H1 (cell line): ENCODE results near the gene LMOD2. TPM values are rescaled to one million over a fixed set of nuclear protein-coding genes. Genes with fewer than 3 reads are reported as not detected.
A peak's percentile ranks its signal among the peaks of the same experiment; 100 is the strongest.

Source experiments
- CTCF ChIA-PET: fragments of 300-600 bp; sonication (Branson Sonifier 250); formaldehyde crosslinking; loops from one replicate; lab custom pipeline; 2021; ENCODE audit not compliant: partially characterized antibody; lab: Charles Lee
- POLR2A ChIA-PET: fragments of 300-600 bp; sonication (Branson Sonifier 250); formaldehyde crosslinking; loops from one replicate; lab custom pipeline; 2021; ENCODE audit warnings: inconsistent platforms; ENCODE audit not compliant: partially characterized antibody; lab: Charles Lee
- DNase-seq, 2 experiments: peaks; one replicate each; pipeline versions ENCODE4 v3.0.0 to v3.0.0-alpha.2; 2010 to 2022; ENCODE audit warnings: low spot score in 2 of 2, low read depth in 1 of 2, mixed read lengths in 1 of 2
- FAIRE-seq: peaks from 2 replicates; lab custom pipeline; 2011; peaks lifted over from hg19 to GRCh38; lab: Jason Lieb, UNC
- H2AFZ ChIP-seq: 2 replicates; pipeline ENCODE4 v1.8.1; 2012; ENCODE audit warnings: low read length, inconsistent platforms
- H2AK5ac ChIP-seq: 2 replicates; pipeline ENCODE4 v1.6.1; 2013; ENCODE audit warnings: low read depth, low read length
- H2BK120ac ChIP-seq: replicated peaks from 2 replicates; pipeline ENCODE3; 2013; ENCODE audit warnings: low read depth, low read length, inconsistent platforms
- H2BK12ac ChIP-seq: 2 replicates; pipeline ENCODE4 v1.6.1; 2013; ENCODE audit warnings: low read depth, low read length
- H2BK15ac ChIP-seq: 2 replicates; pipeline ENCODE4 v1.6.1; 2013; ENCODE audit warnings: low read length
- H2BK20ac ChIP-seq: 2 replicates; pipeline ENCODE4 v1.6.1; 2013; ENCODE audit warnings: low read length
- H2BK5ac ChIP-seq: 2 replicates; pipeline ENCODE4 v1.6.1; 2013; ENCODE audit warnings: low read depth, low read length
- H3K14ac ChIP-seq: 2 replicates; pipeline ENCODE4 v1.6.1; 2013; ENCODE audit warnings: inconsistent platforms; ENCODE audit not compliant: insufficient read length
- H3K18ac ChIP-seq: 2 replicates; pipeline ENCODE4 v1.6.1; 2013; ENCODE audit warnings: low read length; ENCODE audit errors: extremely low read depth
- H3K23ac ChIP-seq: 2 replicates; pipeline ENCODE4 v1.6.1; 2013; ENCODE audit warnings: inconsistent platforms; ENCODE audit not compliant: insufficient read length
- H3K23me2 ChIP-seq: 2 replicates; pipeline ENCODE4 v1.6.1; 2013; ENCODE audit warnings: low read depth, low read length
- H3K27ac ChIP-seq: 2 replicates; pipeline ENCODE4 v1.6.1; 2011; ENCODE audit warnings: low read depth, low read length, inconsistent platforms
- H3K27me3 ChIP-seq, 4 experiments: replicated peaks in 1 of 4; 1 replicate in 1 of 4; 2 replicates in 3 of 4; pipeline versions ENCODE4 v1.6.1 to v1.8.1; 2011 to 2013; ENCODE audit warnings: low read length in 3 of 4, mild to moderate bottlenecking in 3 of 4, inconsistent platforms in 2 of 4, mixed read lengths in 2 of 4, moderate library complexity in 1 of 4; ENCODE audit not compliant: control insufficient read depth in 3 of 4, insufficient read depth in 3 of 4; ENCODE audit errors: extremely low read depth in 1 of 4
- H3K36me3 ChIP-seq, 4 experiments: 2 replicates each; pipeline versions ENCODE4 v1.6.1 to v1.8.1; 2011 to 2013; ENCODE audit warnings: mild to moderate bottlenecking in 4 of 4, low read length in 3 of 4, moderate library complexity in 2 of 4, control low read depth in 1 of 4, inconsistent platforms in 1 of 4; ENCODE audit not compliant: insufficient read depth in 4 of 4, control insufficient read depth in 2 of 4
- H3K4ac ChIP-seq: replicated peaks from 2 replicates; pipeline ENCODE3; 2013; ENCODE audit warnings: low read length, low read depth, mixed read lengths, inconsistent platforms; ENCODE audit not compliant: insufficient read length
- H3K4me1 ChIP-seq, 4 experiments: replicated peaks in 1 of 4; 1 replicate in 1 of 4; 2 replicates in 3 of 4; pipeline versions ENCODE4 v1.6.1 to v1.8.1; 2011 to 2013; ENCODE audit warnings: low read length in 3 of 4, inconsistent platforms in 2 of 4, mixed read lengths in 1 of 4; ENCODE audit not compliant: insufficient read depth in 4 of 4, control insufficient read depth in 3 of 4
- H3K4me2 ChIP-seq, 2 experiments: 2 replicates each; pipeline versions ENCODE4 v1.6.1 to v1.8.1; 2011 to 2013; ENCODE audit warnings: low read depth in 2 of 2, low read length in 2 of 2, control low read depth in 1 of 2, inconsistent platforms in 1 of 2, mild to moderate bottlenecking in 1 of 2; ENCODE audit not compliant: insufficient read depth in 1 of 2
- H3K4me3 ChIP-seq, 4 experiments: fragments of 200-600, 300-600 bp in 1 of 4; sonication (generic), shearing (Covaris generic), sonication (Bioruptor Twin) in 1 of 4; 2 replicates each; pipeline versions ENCODE4 v1.5.1 to v1.8.1; 2011 to 2016; ENCODE audit warnings: low read length in 4 of 4, low read depth in 3 of 4, control low read depth in 2 of 4, inconsistent platforms in 2 of 4, mild to moderate bottlenecking in 2 of 4, mixed read lengths in 1 of 4, moderate library complexity in 1 of 4; ENCODE audit not compliant: insufficient read depth in 2 of 4; ENCODE audit errors: extremely low read depth in 1 of 4
- H3K56ac ChIP-seq: replicated peaks from 2 replicates; pipeline ENCODE3; 2013; ENCODE audit warnings: low read depth, mild to moderate bottlenecking, mixed read lengths, low read length, inconsistent platforms; ENCODE audit not compliant: insufficient read length
- H3K79me1 ChIP-seq: 2 replicates; pipeline ENCODE4 v1.6.1; 2013; ENCODE audit warnings: low read depth, low read length, control low read depth
- H3K79me2 ChIP-seq, 2 experiments: 2 replicates each; pipeline versions ENCODE4 v1.6.1 to v1.8.1; 2012 to 2013; ENCODE audit warnings: low read length in 2 of 2, mild to moderate bottlenecking in 2 of 2, inconsistent platforms in 1 of 2; ENCODE audit not compliant: insufficient read depth in 2 of 2, control insufficient read depth in 1 of 2
- H3K9ac ChIP-seq, 4 experiments: replicated peaks in 1 of 4; 1 replicate in 1 of 4; 2 replicates in 3 of 4; pipeline versions ENCODE4 v1.6.1 to v1.8.1; 2011 to 2013; ENCODE audit warnings: low read depth in 3 of 4, low read length in 3 of 4, control low read depth in 2 of 4, mild to moderate bottlenecking in 2 of 4, moderate library complexity in 2 of 4, inconsistent platforms in 1 of 4; ENCODE audit errors: extremely low read depth in 1 of 4
- H3K9me3 ChIP-seq, 2 experiments: 2 replicates each; pipeline versions ENCODE4 v1.6.1 to v1.8.1; 2012 to 2013; ENCODE audit warnings: mild to moderate bottlenecking in 2 of 2, moderate library complexity in 2 of 2, control low read depth in 1 of 2, inconsistent platforms in 1 of 2, low read depth in 1 of 2, low read length in 1 of 2, mixed read lengths in 1 of 2; ENCODE audit not compliant: insufficient read depth in 2 of 2
- H4K20me1 ChIP-seq, 2 experiments: replicated peaks in 1 of 2; 2 replicates each; pipeline versions ENCODE3 to v1.8.1; 2011 to 2013; ENCODE audit warnings: inconsistent platforms in 2 of 2, low read length in 2 of 2, mild to moderate bottlenecking in 1 of 2; ENCODE audit not compliant: insufficient read depth in 2 of 2, control insufficient read depth in 1 of 2
- H4K5ac ChIP-seq: 2 replicates; pipeline ENCODE4 v1.6.1; 2013; ENCODE audit warnings: low read length, low read depth, mixed read lengths, inconsistent platforms; ENCODE audit not compliant: insufficient read length
- H4K8ac ChIP-seq: 2 replicates; pipeline ENCODE4 v1.8.0; 2013; ENCODE audit warnings: mild to moderate bottlenecking, moderate library complexity, low read length, inconsistent platforms; ENCODE audit not compliant: insufficient read depth; ENCODE audit errors: extremely low read depth
- H4K91ac ChIP-seq: replicated peaks from 2 replicates; pipeline ENCODE3; 2013; ENCODE audit warnings: low read length, mixed read lengths, inconsistent platforms; ENCODE audit not compliant: insufficient read length
- GABPA ChIP-seq: IDR thresholded peaks from 2 replicates; pipeline ENCODE4 v1.6.1; 2011; ENCODE audit warnings: mild to moderate bottlenecking, low read length, moderate library complexity, borderline replicate concordance; ENCODE audit not compliant: insufficient read depth
- KDM5A ChIP-seq: fragments of 200-600 bp; IDR thresholded peaks from 2 replicates; pipeline ENCODE4 v1.7.1; 2012; ENCODE audit warnings: mild to moderate bottlenecking, low read length, inconsistent platforms, mixed read lengths
- PHF8 ChIP-seq: fragments of 200-600 bp; sonication (generic); conservative IDR thresholded peaks from 2 replicates; pipeline ENCODE4 v1.7.1; 2012; ENCODE audit warnings: low read depth, mild to moderate bottlenecking, inconsistent platforms, low read length, moderate library complexity
- SIN3A ChIP-seq, 2 experiments: IDR thresholded peaks in 1 of 2; conservative IDR thresholded peaks in 1 of 2; 2 replicates each; pipeline ENCODE4 v1.6.1; 2011 to 2012; ENCODE audit warnings: low read length in 2 of 2, improper control_type of control experiment in 1 of 2, low read depth in 1 of 2, mild to moderate bottlenecking in 1 of 2
- SIRT6 ChIP-seq: IDR thresholded peaks from one replicate; pipeline ENCODE4 v1.7.1; 2012; ENCODE audit warnings: low read length, inconsistent platforms
- WGBS, 2 experiments: shearing (Covaris generic) in 1 of 2; methylation state at CpG; one replicate each; pipeline versions ENCODE4 v1.1.6 to v1.1.7; 2013 to 2015; ENCODE audit warnings: low lambda C conversion rate in 2 of 2, mixed read lengths in 2 of 2, inconsistent platforms in 1 of 2, low coverage in 1 of 2, missing lambda C conversion rate in 1 of 2; ENCODE audit not compliant: insufficient replicate concordance in 2 of 2, insufficient coverage in 1 of 2, insufficient read length in 1 of 2; ENCODE audit errors: extremely low coverage in 1 of 2, missing lambda C conversion rate in 1 of 2; 5-methylcytosine and 5-hydroxymethylcytosine counted together
- polyA plus RNA-seq, 7 experiments: library from polyadenylated mRNA; depleted of rRNA in 3 of 7; stranded (reverse) in 5 of 7; unstranded in 2 of 7; fragments of >200 nt in 5 of 7; fragments of 200-250 nt in 2 of 7; gene quantifications; 1 replicate in 5 of 7; 2 replicates in 1 of 7; 4 replicates in 1 of 7; pipeline versions ENCODE4 v1.2.1 to v1.2.3, GENCODE V29; 2011 to 2013; ENCODE audit warnings: missing spikeins in 2 of 7, mixed read lengths in 2 of 7
- total RNA-seq: library from RNA; stranded (reverse); fragmentation: NEBNext Ultra II Directional; extraction: Animal tissue kit (Norgen Biotek cat#: 25700); gene quantifications from 2 replicates; pipeline ENCODE4 v1.2.1, GENCODE V29; 2021
- TF ChIP-seq, protein P1 (sequence below), 3 experiments: IDR thresholded peaks; 1 replicate in 2 of 3; 2 replicates in 1 of 3; pipeline versions ENCODE4 v1.5.1 to v1.6.1; 2011; ENCODE audit warnings: low read length in 3 of 3, mild to moderate bottlenecking in 3 of 3, inconsistent platforms in 2 of 3, low read depth in 1 of 3, moderate library complexity in 1 of 3; ENCODE audit not compliant: insufficient read depth in 1 of 3; ENCODE audit errors: control extremely low read depth in 1 of 3

The LMOD2 gene
- total and polyA plus RNA-seq, 2 of the 8 experiments (the other 6 are each of a cell fraction or from before 2014, with no cell fraction given), result 0.03 to 0.22 TPM

- no peak overlapping the region for H3K4ac ChIP-seq
- H3K79me2 ChIP-seq, result no peaks in the 10 kb centered on the region
- DNase-seq, result no peak
- no peaks in the 10 kb centered on the region for H3K36me3 ChIP-seq
- peaks cover 0 to 3% (median 1%) of the 10 kb centered on the region in 4 experiments; a peak in 1 of 7 replicates for H3K4me1 ChIP-seq
- ChIA-PET CTCF (interaction anchor here (0.6 to 2.5 kb wide), 10 partner anchors 9 to 133 kb away, joined by 3 to 10 read pairs (median 4); partner anchors contain the start of gene LMOD2), POLR2A (interaction anchor here (1.3 to 1.8 kb wide), 3 partner anchors 9 to 20 kb away, joined by 3 to 5 read pairs (median 4); no protein-coding TSS in a partner anchor)
- no peak overlapping the region for H2BK5ac ChIP-seq
- H3K23me2 ChIP-seq, result no peaks in the 10 kb centered on the region
- no peak overlapping the region for H3K56ac ChIP-seq
- H4K20me1 ChIP-seq, result no peaks in the 10 kb centered on the region
- no peak overlapping the region for H4K8ac ChIP-seq
- H3K9me3 ChIP-seq, result peaks cover 0 to 2% of the 10 kb centered on the region in 2 experiments; a peak in 1 of 4 replicates
- H2BK120ac ChIP-seq, result no peak overlapping the region
- H3K14ac ChIP-seq, result no peak overlapping the region
- no peak overlapping the region for H3K27ac ChIP-seq
- no peak overlapping the region for H2BK12ac ChIP-seq
- no peaks in the 10 kb centered on the region for H3K79me1 ChIP-seq
- 0 out of 2 replicates have a peak overlapping the region, but pooled peaks have one; percentile 67 for H2AFZ ChIP-seq
- H3K4me2 ChIP-seq, result no peak overlapping the region
- no peak for FAIRE-seq
- no peak overlapping the region for H3K23ac ChIP-seq
- no peak overlapping the region for H2AK5ac ChIP-seq
- no peak overlapping the region for H4K91ac ChIP-seq
- H3K4me3 ChIP-seq, result no peak overlapping the region
- H4K5ac ChIP-seq, result no peak overlapping the region
- 91% methylated on average over 1 of the region's 1 CpG; no CpG with 5 or more reads in 1 of the 2 experiments for WGBS, 2 experiments
- no peak overlapping the region for H3K18ac ChIP-seq
- no peak overlapping the region for H2BK20ac ChIP-seq
- H2BK15ac ChIP-seq, result no peak overlapping the region
- H3K27me3 ChIP-seq, result no peaks in the 10 kb centered on the region
- H3K9ac ChIP-seq, result no peak overlapping the region
- TF ChIP-seq GABPA (no peak), PHF8 (no peak), SIN3A (conservative IDR thresholded peaks at IDR 0.05 in 1 of 2, IDR thresholded peaks at IDR 0.05 in 1 of 2; ENCODE audit: low read depth in 1 of 2, low read length in 2 of 2) (no peak), SIRT6 (no peak), KDM5A (no peak)
- TF ChIP-seq, protein P1, sequence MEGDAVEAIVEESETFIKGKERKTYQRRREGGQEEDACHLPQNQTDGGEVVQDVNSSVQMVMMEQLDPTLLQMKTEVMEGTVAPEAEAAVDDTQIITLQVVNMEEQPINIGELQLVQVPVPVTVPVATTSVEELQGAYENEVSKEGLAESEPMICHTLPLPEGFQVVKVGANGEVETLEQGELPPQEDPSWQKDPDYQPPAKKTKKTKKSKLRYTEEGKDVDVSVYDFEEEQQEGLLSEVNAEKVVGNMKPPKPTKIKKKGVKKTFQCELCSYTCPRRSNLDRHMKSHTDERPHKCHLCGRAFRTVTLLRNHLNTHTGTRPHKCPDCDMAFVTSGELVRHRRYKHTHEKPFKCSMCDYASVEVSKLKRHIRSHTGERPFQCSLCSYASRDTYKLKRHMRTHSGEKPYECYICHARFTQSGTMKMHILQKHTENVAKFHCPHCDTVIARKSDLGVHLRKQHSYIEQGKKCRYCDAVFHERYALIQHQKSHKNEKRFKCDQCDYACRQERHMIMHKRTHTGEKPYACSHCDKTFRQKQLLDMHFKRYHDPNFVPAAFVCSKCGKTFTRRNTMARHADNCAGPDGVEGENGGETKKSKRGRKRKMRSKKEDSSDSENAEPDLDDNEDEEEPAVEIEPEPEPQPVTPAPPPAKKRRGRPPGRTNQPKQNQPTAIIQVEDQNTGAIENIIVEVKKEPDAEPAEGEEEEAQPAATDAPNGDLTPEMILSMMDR (IDR thresholded peaks at IDR 0.05; ENCODE audit: control extremely low read depth in 1 of 3, insufficient read depth in 1 of 3, low read depth in 1 of 3, low read length in 3 of 3), result no peak
Observed at GRCh38 chr7:123665896-123666295, 10.2 kb downstream of the LMOD2 start.
